A673 (cell line): Measurements from ENCODE around the gene RAB13.

Experiments
- CTCF ChIP-seq: fragments of 300-800, 200-600 bp; sonication (generic); conservative IDR thresholded peaks from 2 replicates; pipeline ENCODE4 v1.5.1; 2017; ENCODE audit warnings: low read depth, mild to moderate bottlenecking, antibody characterized with exemption, low read length, moderate library complexity, mixed read lengths
- EZH2 ChIP-seq: fragments of 200-600 bp; sonication (generic); IDR thresholded peaks from 2 replicates; pipeline ENCODE4 v1.6.1; 2017; ENCODE audit warnings: borderline replicate concordance, low read depth, mild to moderate bottlenecking, mixed read lengths, antibody characterized with exemption, low read length; ENCODE audit not compliant: poor library complexity, severe bottlenecking

GRCh38 chr1:153937331-153937730 lies 48.8 kb downstream of the RAB13 start:
- TF ChIP-seq EZH2 (no peak), CTCF (no peak)
